ENCODE data around the gene PDE3B.
A peak's percentile ranks its signal among the peaks of the same experiment; 100 is the strongest.
"Not testable (repeated sequence)": the region's sequence is repeated elsewhere in the genome, so short reads cannot be mapped to it uniquely, and the experiment has no call there.

PDE3B gene

GRCh38 chr11:14750911-14751310, 107.3 kb downstream of the PDE3B start:
- DNase-seq, result no peak

- no peak for DNase-seq
Measured at GRCh38 chr11:14751975-14752407, 108.4 kb downstream of the PDE3B start.

- no peak for DNase-seq
Measured at GRCh38 chr11:14755140-14755539, 111.5 kb downstream of the PDE3B start.

- DNase-seq, result no peak
Measured at GRCh38 chr11:14756349-14756748, 112.7 kb downstream of the PDE3B start.

- DNase-seq, result not testable (repeated sequence)
Measured at GRCh38 chr11:14759300-14760012, 115.9 kb downstream of the PDE3B start.

- no peak for DNase-seq
Measured at GRCh38 chr11:14764179-14764578, 120.6 kb downstream of the PDE3B start.

- DNase-seq, result no peak
Measured at GRCh38 chr11:14764579-14765527, 121.2 kb downstream of the PDE3B start.

- no peak for DNase-seq
Measured at GRCh38 chr11:14766585-14766984, 123.0 kb downstream of the PDE3B start.

GRCh38 chr11:14768526-14769188, 125.1 kb downstream of the PDE3B start:
- no peak for DNase-seq

GRCh38 chr11:14773755-14774154, 130.2 kb downstream of the PDE3B start:
- no peak for DNase-seq

- no peak for DNase-seq
Measured at GRCh38 chr11:14774721-14775120, 131.1 kb downstream of the PDE3B start.

- DNase-seq, result no peak
Measured at GRCh38 chr11:14775897-14776296, 132.3 kb downstream of the PDE3B start.

GRCh38 chr11:14778460-14778859, 134.9 kb downstream of the PDE3B start:
- not testable (repeated sequence) for DNase-seq

- DNase-seq, result no peak
Measured at GRCh38 chr11:14783788-14784187, 140.2 kb downstream of the PDE3B start.

- no peak for DNase-seq
Measured at GRCh38 chr11:14784230-14784629, 140.6 kb downstream of the PDE3B start.

GRCh38 chr11:14789879-14790484, 146.4 kb downstream of the PDE3B start:
- DNase-seq, result peak; percentile 23

GRCh38 chr11:14793546-14793945, 149.9 kb downstream of the PDE3B start:
- no peak for DNase-seq

- not testable (repeated sequence) for DNase-seq
Measured at GRCh38 chr11:14796028-14796427, 152.4 kb downstream of the PDE3B start.

GRCh38 chr11:14803846-14804245, 160.2 kb downstream of the PDE3B start:
- DNase-seq, result no peak

- no peak for DNase-seq
Measured at GRCh38 chr11:14809466-14809865, 165.9 kb downstream of the PDE3B start.

- DNase-seq, result no peak
Measured at GRCh38 chr11:14812757-14813156, 169.2 kb downstream of the PDE3B start.

GRCh38 chr11:14813516-14813915, 169.9 kb downstream of the PDE3B start:
- DNase-seq, result no peak

- DNase-seq, result no peak
Measured at GRCh38 chr11:14818779-14819178, 175.2 kb downstream of the PDE3B start.

All from midbrain (tissue), 1 donor.